Endothelial cell of umbilical vein (primary cell): Measurements from ENCODE around the gene PAK2.

Experiments
- CTCF ChIP-seq, 2 donors: IDR thresholded peaks; 1 replicate in 1 of 2; 2 replicates in 1 of 2; pipeline ENCODE4 v1.5.1; 2011; ENCODE audit warnings: low read length in 2 of 2, mild to moderate bottlenecking in 2 of 2, moderate library complexity in 2 of 2, control low read depth in 1 of 2, inconsistent platforms in 1 of 2, low read depth in 1 of 2; ENCODE audit not compliant: insufficient read depth in 1 of 2; ENCODE audit errors: extremely low read depth in 1 of 2
- EZH2 ChIP-seq: IDR thresholded peaks from 2 replicates; pipeline ENCODE4 v1.6.1; 2012; ENCODE audit warnings: borderline replicate concordance, low read depth, mild to moderate bottlenecking, moderate library complexity, low read length, inconsistent platforms; ENCODE audit not compliant: severe bottlenecking
- FOS ChIP-seq: IDR thresholded peaks from 2 replicates; pipeline ENCODE4 v1.6.1; 2011; ENCODE audit warnings: mild to moderate bottlenecking, low read length, moderate library complexity, borderline replicate concordance; ENCODE audit not compliant: insufficient read depth
- GATA2 ChIP-seq: IDR thresholded peaks from 2 replicates; pipeline ENCODE4 v1.7.0; 2011; ENCODE audit warnings: low read depth, mild to moderate bottlenecking, moderate library complexity, mixed read lengths, low read length; ENCODE audit not compliant: insufficient read length, insufficient read depth
- JUN ChIP-seq: IDR thresholded peaks from 2 replicates; pipeline ENCODE4 v1.6.1; 2011; ENCODE audit warnings: borderline replicate concordance, low read depth; ENCODE audit not compliant: insufficient read length, insufficient read depth
- MAX ChIP-seq: IDR thresholded peaks from 2 replicates; pipeline ENCODE4 v1.6.1; 2011; ENCODE audit not compliant: insufficient read depth, insufficient read length
- POLR2A ChIP-seq: IDR thresholded peaks from 2 replicates; pipeline ENCODE4 v1.6.1; 2012; ENCODE audit warnings: low read depth, mild to moderate bottlenecking, control low read depth, low read length
- POLR2AphosphoS5 ChIP-seq: IDR thresholded peaks from 2 replicates; pipeline ENCODE4 v1.6.1; 2012; ENCODE audit warnings: low read depth, mild to moderate bottlenecking, control low read depth, low read length, moderate library complexity; ENCODE audit not compliant: insufficient read depth

GRCh38 chr3:196793246-196793645 lies 53.6 kb downstream of the PAK2 start:
- peak; percentile 24 for TF ChIP-seq POLR2A
- no peak for TF ChIP-seq CTCF (IDR thresholded peaks at IDR 0.05; ENCODE audit: extremely low read depth in 1 of 2, insufficient read depth in 1 of 2, low read depth in 1 of 2, low read length in 2 of 2)
- TF ChIP-seq POLR2AphosphoS5 = peak; percentile 64
- no peak for TF ChIP-seq EZH2
- no peak for TF ChIP-seq MAX
- peak; percentile 56 for TF ChIP-seq FOS
- TF ChIP-seq JUN = peak; percentile 68
- peak; percentile 86 for TF ChIP-seq GATA2
